Tibial nerve (tissue), 3 donors: ENCODE measurements around the gene MEIOB.

Experiments
- POLR2A ChIP-seq, 2 donors: fragments of 450-650 bp; IDR thresholded peaks; one replicate each; pipeline ENCODE4 v1.6.1; 2017; ENCODE audit warnings: antibody characterized with exemption in 2 of 2, mild to moderate bottlenecking in 2 of 2, moderate library complexity in 2 of 2
- TF ChIP-seq, protein P1 (sequence below), 5 experiments: fragments of 200-600 bp in 3 of 5; fragments of 450-650 bp in 2 of 5; sonication (generic) in 3 of 5; IDR thresholded peaks; one replicate each; pipeline ENCODE4 v1.5.1; 2016 to 2019; ENCODE audit warnings: antibody characterized with exemption in 5 of 5, mild to moderate bottlenecking in 3 of 5, moderate library complexity in 2 of 5

DNA sequence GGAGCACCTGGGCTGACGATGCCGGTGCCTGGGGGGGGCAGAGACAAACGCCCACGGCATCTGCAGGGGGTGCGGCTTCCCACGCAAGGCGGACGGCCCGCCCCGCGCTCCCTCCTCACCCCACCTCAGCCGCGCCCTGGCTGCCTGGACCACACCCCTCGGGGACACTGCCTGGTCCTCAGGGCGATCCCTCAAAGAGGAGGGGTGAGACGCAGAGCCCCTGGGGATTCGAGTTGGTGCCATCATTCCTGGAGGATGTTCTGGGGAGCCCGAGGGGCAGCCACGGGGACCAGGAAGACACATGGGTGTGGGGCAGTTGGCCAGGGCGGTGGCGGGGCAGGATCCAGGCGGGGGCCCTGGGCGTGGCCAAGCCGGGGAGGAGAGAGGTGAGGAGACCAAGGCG, 82.3 kb downstream of the MEIOB start:
- TF ChIP-seq, protein P1, sequence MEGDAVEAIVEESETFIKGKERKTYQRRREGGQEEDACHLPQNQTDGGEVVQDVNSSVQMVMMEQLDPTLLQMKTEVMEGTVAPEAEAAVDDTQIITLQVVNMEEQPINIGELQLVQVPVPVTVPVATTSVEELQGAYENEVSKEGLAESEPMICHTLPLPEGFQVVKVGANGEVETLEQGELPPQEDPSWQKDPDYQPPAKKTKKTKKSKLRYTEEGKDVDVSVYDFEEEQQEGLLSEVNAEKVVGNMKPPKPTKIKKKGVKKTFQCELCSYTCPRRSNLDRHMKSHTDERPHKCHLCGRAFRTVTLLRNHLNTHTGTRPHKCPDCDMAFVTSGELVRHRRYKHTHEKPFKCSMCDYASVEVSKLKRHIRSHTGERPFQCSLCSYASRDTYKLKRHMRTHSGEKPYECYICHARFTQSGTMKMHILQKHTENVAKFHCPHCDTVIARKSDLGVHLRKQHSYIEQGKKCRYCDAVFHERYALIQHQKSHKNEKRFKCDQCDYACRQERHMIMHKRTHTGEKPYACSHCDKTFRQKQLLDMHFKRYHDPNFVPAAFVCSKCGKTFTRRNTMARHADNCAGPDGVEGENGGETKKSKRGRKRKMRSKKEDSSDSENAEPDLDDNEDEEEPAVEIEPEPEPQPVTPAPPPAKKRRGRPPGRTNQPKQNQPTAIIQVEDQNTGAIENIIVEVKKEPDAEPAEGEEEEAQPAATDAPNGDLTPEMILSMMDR (IDR thresholded peaks at IDR 0.05) = no peak
- TF ChIP-seq POLR2A (IDR thresholded peaks at IDR 0.05) = no peak
